Osteocyte (in vitro differentiated cells): ENCODE results near the gene BCAR3. TPM values are rescaled to one million over a fixed set of nuclear protein-coding genes. Genes with fewer than 3 reads are reported as not detected.

Source experiments
- DNase-seq: peaks from one replicate; pipeline ENCODE4 v3.0.0; 2021; ENCODE audit warnings: mixed read lengths; ENCODE audit not compliant: unreplicated experiment; ENCODE audit errors: extremely low spot score
- H3K27ac Mint-ChIP-seq: one replicate; pipeline ENCODE4 v1.8.0; 2021; ENCODE audit warnings: mild to moderate bottlenecking, mixed read lengths; ENCODE audit not compliant: unreplicated experiment
- H3K27me3 Mint-ChIP-seq: one replicate; pipeline ENCODE4 v1.8.0; 2021; ENCODE audit warnings: mixed read lengths; ENCODE audit not compliant: unreplicated experiment
- H3K36me3 Mint-ChIP-seq: one replicate; pipeline ENCODE4 v1.8.0; 2021; ENCODE audit warnings: mixed read lengths; ENCODE audit not compliant: unreplicated experiment
- H3K4me1 Mint-ChIP-seq: one replicate; pipeline ENCODE4 v1.8.0; 2021; ENCODE audit warnings: mixed read lengths; ENCODE audit not compliant: unreplicated experiment
- H3K4me3 Mint-ChIP-seq: one replicate; pipeline ENCODE4 v1.8.0; 2021; ENCODE audit warnings: mild to moderate bottlenecking, moderate library complexity, mixed read lengths; ENCODE audit not compliant: unreplicated experiment
- H3K9me3 Mint-ChIP-seq: one replicate; pipeline ENCODE4 v1.8.0; 2021; ENCODE audit warnings: mixed read lengths; ENCODE audit not compliant: unreplicated experiment
- total RNA-seq: library from RNA; stranded (reverse); gene quantifications from 2 replicates; pipeline ENCODE4 v1.2.1, GENCODE V29; 2021
- TF ChIP-seq, protein P1 (sequence below): fragments of 200-600 bp; sonication (generic); IDR thresholded peaks from 2 replicates; pipeline ENCODE4 v1.5.0; 2021; ENCODE audit warnings: antibody characterized with exemption, mild to moderate bottlenecking, moderate library complexity

BCAR3 gene
- total RNA-seq, 1 donor from 2014 or later, result 8.8 TPM

DNA sequence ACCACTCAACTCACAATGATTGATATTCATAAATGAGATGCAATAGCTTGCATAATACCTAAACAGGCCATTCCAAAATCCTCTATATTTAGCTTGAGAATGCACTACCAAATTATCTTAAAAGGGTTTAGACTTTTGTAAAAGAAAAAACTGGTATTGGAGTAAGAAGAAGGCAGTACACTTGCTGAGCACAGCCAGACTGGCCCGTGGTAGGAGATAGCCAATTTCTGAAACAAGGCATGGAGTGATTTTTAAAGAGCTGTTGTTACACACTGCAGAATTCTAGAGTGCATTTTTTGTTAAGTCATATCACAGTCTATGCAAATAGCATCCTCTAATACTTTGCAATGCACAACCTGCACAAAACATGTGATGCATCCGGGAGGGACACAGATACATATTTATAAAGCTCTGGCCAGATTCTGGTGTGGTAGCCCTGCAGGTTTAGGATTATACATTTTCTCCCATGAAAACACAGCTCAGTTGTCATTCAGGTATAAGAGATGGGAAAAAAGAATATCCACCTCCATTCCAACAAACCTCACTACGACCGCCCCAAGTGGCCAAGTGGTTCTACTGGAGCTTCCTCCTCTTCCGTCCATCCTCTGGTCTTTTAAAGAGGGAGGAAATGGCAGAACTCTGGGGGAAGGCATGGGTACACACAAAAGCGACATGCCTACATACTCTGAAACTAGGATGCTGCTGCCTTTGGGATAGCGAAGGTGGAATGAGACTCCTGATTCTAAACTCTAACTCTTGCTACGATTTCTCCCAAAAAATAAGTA, 40.8 kb downstream of the BCAR3 start:
- Mint-ChIP-seq H3K4me1 (peaks cover 48% of the 10 kb centered on the region), H3K27ac (peak overlapping the region; percentile 78), H3K4me3 (no peak overlapping the region), H3K9me3 (no peaks in the 10 kb centered on the region), H3K27me3 (no peaks in the 10 kb centered on the region), H3K36me3 (peaks cover 3% of the 10 kb centered on the region)
- peak; percentile 11 for DNase-seq
- TF ChIP-seq, protein P1, sequence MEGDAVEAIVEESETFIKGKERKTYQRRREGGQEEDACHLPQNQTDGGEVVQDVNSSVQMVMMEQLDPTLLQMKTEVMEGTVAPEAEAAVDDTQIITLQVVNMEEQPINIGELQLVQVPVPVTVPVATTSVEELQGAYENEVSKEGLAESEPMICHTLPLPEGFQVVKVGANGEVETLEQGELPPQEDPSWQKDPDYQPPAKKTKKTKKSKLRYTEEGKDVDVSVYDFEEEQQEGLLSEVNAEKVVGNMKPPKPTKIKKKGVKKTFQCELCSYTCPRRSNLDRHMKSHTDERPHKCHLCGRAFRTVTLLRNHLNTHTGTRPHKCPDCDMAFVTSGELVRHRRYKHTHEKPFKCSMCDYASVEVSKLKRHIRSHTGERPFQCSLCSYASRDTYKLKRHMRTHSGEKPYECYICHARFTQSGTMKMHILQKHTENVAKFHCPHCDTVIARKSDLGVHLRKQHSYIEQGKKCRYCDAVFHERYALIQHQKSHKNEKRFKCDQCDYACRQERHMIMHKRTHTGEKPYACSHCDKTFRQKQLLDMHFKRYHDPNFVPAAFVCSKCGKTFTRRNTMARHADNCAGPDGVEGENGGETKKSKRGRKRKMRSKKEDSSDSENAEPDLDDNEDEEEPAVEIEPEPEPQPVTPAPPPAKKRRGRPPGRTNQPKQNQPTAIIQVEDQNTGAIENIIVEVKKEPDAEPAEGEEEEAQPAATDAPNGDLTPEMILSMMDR, result no peak

DNA sequence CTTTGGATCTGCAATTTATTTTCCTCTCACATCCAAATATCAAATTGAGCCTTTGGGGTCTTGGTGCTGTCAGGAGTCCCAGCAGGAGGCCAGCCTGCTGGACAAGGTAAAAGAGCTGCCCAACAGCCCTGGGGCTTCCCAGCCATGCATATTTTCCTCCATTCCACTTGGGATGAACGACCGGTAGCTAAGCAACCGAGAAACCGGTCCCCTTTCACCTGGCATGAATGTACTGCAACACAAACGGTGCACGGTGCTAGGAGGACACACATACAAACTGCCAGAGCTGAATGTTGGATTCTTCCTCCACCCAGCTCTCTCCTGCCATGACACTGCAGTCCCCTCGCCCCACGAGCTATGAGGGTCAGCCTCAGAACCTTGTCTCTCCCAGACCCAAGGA, 42.7 kb downstream of the BCAR3 start:
- Mint-ChIP-seq H3K4me3 (no peak overlapping the region), H3K27ac (peak overlapping the region; percentile 38), H3K4me1 (peaks cover 50% of the 10 kb centered on the region), H3K36me3 (peaks cover 3% of the 10 kb centered on the region), H3K27me3 (no peaks in the 10 kb centered on the region), H3K9me3 (no peaks in the 10 kb centered on the region)
- TF ChIP-seq, protein P1, result no peak
- DNase-seq, result peak; percentile 53

DNA sequence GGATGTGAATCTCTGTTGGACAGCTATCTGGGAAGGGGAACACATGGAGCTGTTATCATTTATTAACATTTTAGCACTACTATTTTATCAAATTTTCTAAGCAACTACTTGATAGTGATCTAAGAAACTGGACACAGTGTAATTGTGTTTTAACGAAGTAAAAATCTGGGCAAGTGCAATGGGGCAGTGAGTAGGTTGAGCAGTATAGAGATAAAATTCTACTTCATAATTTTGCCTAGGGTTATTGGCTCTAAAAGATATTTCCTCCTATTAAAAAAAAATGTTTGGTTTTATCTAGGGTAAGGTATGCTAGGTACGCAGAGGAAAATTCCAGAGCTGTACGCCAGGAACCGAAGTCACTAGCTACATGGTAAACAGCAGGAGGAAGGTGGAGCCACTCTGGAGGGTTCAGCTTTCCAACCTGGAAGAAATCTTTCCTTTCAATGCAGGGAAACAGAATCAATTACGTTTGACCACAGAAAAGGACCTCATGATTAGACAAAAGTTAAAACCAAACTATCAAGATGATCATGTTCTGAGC, 43.3 kb downstream of the BCAR3 start:
- TF ChIP-seq, protein P1, result no peak
- H3K27ac Mint-ChIP-seq, result peak overlapping the region; percentile 38
- DNase-seq, result peak; percentile 7
- no peaks in the 10 kb centered on the region for H3K9me3 Mint-ChIP-seq
- no peak overlapping the region for H3K4me3 Mint-ChIP-seq
- peaks cover 3% of the 10 kb centered on the region for H3K36me3 Mint-ChIP-seq
- no peaks in the 10 kb centered on the region for H3K27me3 Mint-ChIP-seq
- peaks cover 49% of the 10 kb centered on the region for H3K4me1 Mint-ChIP-seq

DNA sequence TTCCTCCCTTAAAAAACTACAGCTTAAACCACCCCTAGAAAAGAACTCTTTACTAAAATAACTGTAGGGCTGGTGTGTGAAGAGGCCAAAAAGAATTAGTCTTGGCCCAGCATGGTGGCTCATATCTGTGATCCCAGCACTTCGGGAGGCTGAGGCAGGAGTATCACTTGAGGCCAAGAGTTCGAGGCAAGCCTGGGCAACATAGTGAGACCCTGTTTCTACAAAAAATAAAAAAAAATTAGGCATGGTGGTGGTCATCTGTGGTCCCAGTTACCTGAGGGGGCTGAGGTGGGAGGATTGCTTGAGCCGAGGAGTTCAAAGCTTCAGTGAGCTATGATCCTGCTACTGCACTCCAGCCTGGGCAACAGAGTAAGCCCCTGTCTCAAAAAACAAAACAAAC, 44.9 kb downstream of the BCAR3 start:
- Mint-ChIP-seq H3K27ac (no peak overlapping the region), H3K36me3 (peaks cover 3% of the 10 kb centered on the region), H3K9me3 (no peaks in the 10 kb centered on the region), H3K4me1 (peaks cover 42% of the 10 kb centered on the region), H3K4me3 (no peak overlapping the region), H3K27me3 (no peaks in the 10 kb centered on the region)
- TF ChIP-seq, protein P1, result no peak
- DNase-seq, result peak; percentile 13
